HepG2 (cell line): ENCODE data around the gene MED12L. TPM values are rescaled to one million over a fixed set of nuclear protein-coding genes. Genes with fewer than 3 reads are reported as not detected.
A peak's percentile ranks its signal among the peaks of the same experiment; 100 is the strongest.

Source experiments
- ADNP ChIP-seq: sonication (generic); formaldehyde crosslinking; IDR thresholded peaks from 2 replicates; pipeline ENCODE4 v1.4.0; 2020; ENCODE audit warnings: missing genetic modification reagents
- CEBPB ChIP-seq: IDR thresholded peaks from 2 replicates; pipeline ENCODE4 v1.6.1; 2011; ENCODE audit warnings: low read depth, low read length, improper control_type of control experiment, borderline replicate concordance
- ESRRA ChIP-seq: sonication (generic); formaldehyde crosslinking; IDR thresholded peaks from 2 replicates; pipeline ENCODE4 v1.5.1; 2020; ENCODE audit warnings: mild to moderate bottlenecking, low read depth, missing genetic modification reagents
- HOXD1 ChIP-seq: sonication (generic); formaldehyde crosslinking; IDR thresholded peaks from 2 replicates; pipeline ENCODE4 v1.5.0; 2020; ENCODE audit warnings: missing genetic modification reagents
- MAFF ChIP-seq: IDR thresholded peaks from 2 replicates; pipeline ENCODE4 v1.6.1; 2011; ENCODE audit warnings: low read depth, low read length, improper control_type of control experiment
- MAZ ChIP-seq, 2 experiments: sonication (generic) in 1 of 2; formaldehyde crosslinking in 1 of 2; IDR thresholded peaks; 2 replicates each; pipeline versions ENCODE4 v1.5.0 to v1.6.1; 2012 to 2020; ENCODE audit warnings: low read depth in 2 of 2, mild to moderate bottlenecking in 2 of 2, borderline replicate concordance in 1 of 2, improper control_type of control experiment in 1 of 2, low read length in 1 of 2, missing genetic modification reagents in 1 of 2, moderate library complexity in 1 of 2
- MYC ChIP-seq: sonication (generic); formaldehyde crosslinking; IDR thresholded peaks from 2 replicates; pipeline ENCODE4 v1.9.0; 2021; ENCODE audit warnings: missing genetic modification reagents, borderline replicate concordance
- REPIN1 ChIP-seq: sonication (generic); formaldehyde crosslinking; IDR thresholded peaks from 2 replicates; pipeline ENCODE4 v1.8.0; 2022; ENCODE audit warnings: missing genetic modification reagents, low read depth, mild to moderate bottlenecking, borderline replicate concordance
- ZNF121 ChIP-seq: sonication (generic); formaldehyde crosslinking; IDR thresholded peaks from 2 replicates; pipeline ENCODE4 v1.5.0; 2020; ENCODE audit warnings: mild to moderate bottlenecking, missing genetic modification reagents
- ZNF547 ChIP-seq: sonication (generic); formaldehyde crosslinking; IDR thresholded peaks from 2 replicates; pipeline ENCODE4 v1.5.1; 2020; ENCODE audit warnings: mild to moderate bottlenecking, missing genetic modification reagents
- ZNF709 ChIP-seq: sonication (generic); formaldehyde crosslinking; IDR thresholded peaks from 2 replicates; pipeline ENCODE4 v1.5.0; 2020; ENCODE audit warnings: mild to moderate bottlenecking, missing genetic modification reagents
- polyA plus RNA-seq, 8 experiments: library from polyadenylated mRNA; depleted of rRNA in 3 of 8; stranded (reverse) in 7 of 8; unstranded in 1 of 8; fragments of >200 nt; fragmentation: Illumina TruSeq in 4 of 8; extraction: Trizol in 4 of 8; gene quantifications; 2 replicates each; pipeline versions ENCODE4 v1.2.1 to v1.2.3, GENCODE V29; 2011 to 2016; ENCODE audit warnings: low read depth in 4 of 8, missing spikeins in 1 of 8, mixed read lengths in 1 of 8; ENCODE audit not compliant: insufficient read depth in 1 of 8
- total RNA-seq, 5 experiments: library from RNA; depleted of rRNA; stranded (reverse); fragments of >200 nt; fragmentation: Illumina TruSeq; extraction: Trizol; gene quantifications; 2 replicates each; pipeline ENCODE4 v1.2.3, GENCODE V29; 2016; ENCODE audit warnings: low read depth in 1 of 5
- TF ChIP-seq, protein P1 (sequence below): sonication (generic); formaldehyde crosslinking; IDR thresholded peaks from 2 replicates; pipeline ENCODE4 v1.5.0; 2020; ENCODE audit warnings: missing genetic modification reagents
- TF ChIP-seq, protein P2 (sequence below): sonication (generic); formaldehyde crosslinking; IDR thresholded peaks from 2 replicates; pipeline ENCODE4 v1.4.0; 2020; ENCODE audit warnings: low read depth, mild to moderate bottlenecking, missing genetic modification reagents
- TF ChIP-seq, protein P3 (sequence below): sonication (generic); formaldehyde crosslinking; IDR thresholded peaks from 2 replicates; pipeline ENCODE4 v1.4.0; 2020; ENCODE audit warnings: missing genetic modification reagents; ENCODE audit errors: not compliant biosample characterization
- TF ChIP-seq, protein P4 (sequence below): sonication (generic); formaldehyde crosslinking; IDR thresholded peaks from 2 replicates; pipeline ENCODE4 v1.9.0; 2021; ENCODE audit warnings: missing genetic modification reagents, mild to moderate bottlenecking, borderline replicate concordance
- TF ChIP-seq, protein P5 (sequence below): sonication (generic); formaldehyde crosslinking; conservative IDR thresholded peaks from 2 replicates; pipeline ENCODE4 v1.4.0; 2020; ENCODE audit warnings: missing genetic modification reagents
- TF ChIP-seq, protein P6 (sequence below): IDR thresholded peaks from 2 replicates; pipeline ENCODE4 v1.6.1; 2018; ENCODE audit warnings: missing genetic modification reagents, mild to moderate bottlenecking, missing compliant biosample characterization

The MED12L gene
- total and polyA plus RNA-seq, 2 of the 13 experiments (the other 11 are each of a cell fraction or from before 2014, with no cell fraction given) = 0.07 to 0.64 TPM

DNA sequence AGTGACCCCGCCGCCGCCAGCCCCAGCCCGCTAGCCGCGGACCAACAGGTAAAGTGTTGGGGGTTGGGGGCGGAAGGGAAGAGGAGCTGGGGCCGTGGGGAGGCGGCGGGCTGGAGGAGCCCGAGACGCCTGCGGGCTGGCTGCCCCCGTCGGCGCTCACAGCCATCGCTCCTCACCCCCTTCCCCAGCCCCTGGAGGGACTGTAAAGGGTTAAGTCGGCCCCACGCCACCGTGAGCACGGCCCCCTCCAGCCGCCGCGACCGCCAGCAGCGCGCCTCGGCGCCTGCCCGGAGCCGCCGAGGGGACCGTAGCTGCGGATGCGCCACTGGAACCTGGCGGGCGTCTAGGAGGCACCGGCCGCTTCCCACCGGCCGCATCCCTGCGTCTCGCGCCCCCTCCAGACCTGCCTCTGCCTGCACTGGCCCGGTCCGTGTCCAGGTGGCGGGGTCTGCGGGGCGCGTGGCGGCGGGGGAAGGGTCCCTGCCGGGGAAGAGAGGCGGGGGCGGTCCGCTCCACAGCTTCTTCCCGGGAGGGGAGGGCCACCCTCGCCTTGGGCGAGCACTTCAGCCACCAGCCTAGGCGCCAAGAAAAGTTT, 522 bp downstream of the MED12L start (continued):
- TF ChIP-seq, protein P1, sequence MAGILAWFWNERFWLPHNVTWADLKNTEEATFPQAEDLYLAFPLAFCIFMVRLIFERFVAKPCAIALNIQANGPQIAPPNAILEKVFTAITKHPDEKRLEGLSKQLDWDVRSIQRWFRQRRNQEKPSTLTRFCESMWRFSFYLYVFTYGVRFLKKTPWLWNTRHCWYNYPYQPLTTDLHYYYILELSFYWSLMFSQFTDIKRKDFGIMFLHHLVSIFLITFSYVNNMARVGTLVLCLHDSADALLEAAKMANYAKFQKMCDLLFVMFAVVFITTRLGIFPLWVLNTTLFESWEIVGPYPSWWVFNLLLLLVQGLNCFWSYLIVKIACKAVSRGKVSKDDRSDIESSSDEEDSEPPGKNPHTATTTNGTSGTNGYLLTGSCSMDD (CRISPR knock-in tag) = no peak
- TF ChIP-seq, protein P2, sequence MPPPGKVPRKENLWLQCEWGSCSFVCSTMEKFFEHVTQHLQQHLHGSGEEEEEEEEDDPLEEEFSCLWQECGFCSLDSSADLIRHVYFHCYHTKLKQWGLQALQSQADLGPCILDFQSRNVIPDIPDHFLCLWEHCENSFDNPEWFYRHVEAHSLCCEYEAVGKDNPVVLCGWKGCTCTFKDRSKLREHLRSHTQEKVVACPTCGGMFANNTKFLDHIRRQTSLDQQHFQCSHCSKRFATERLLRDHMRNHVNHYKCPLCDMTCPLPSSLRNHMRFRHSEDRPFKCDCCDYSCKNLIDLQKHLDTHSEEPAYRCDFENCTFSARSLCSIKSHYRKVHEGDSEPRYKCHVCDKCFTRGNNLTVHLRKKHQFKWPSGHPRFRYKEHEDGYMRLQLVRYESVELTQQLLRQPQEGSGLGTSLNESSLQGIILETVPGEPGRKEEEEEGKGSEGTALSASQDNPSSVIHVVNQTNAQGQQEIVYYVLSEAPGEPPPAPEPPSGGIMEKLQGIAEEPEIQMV (CRISPR knock-in tag) = no peak
- peak; percentile 11; the same call in 1 of the 2 replicates for TF ChIP-seq MYC (CRISPR knock-in tag)
- no peak for TF ChIP-seq ZNF121 (CRISPR knock-in tag)
- no peak for TF ChIP-seq ZNF547 (CRISPR knock-in tag)
- no peak for TF ChIP-seq ZNF709 (CRISPR knock-in tag)
- TF ChIP-seq, protein P3, sequence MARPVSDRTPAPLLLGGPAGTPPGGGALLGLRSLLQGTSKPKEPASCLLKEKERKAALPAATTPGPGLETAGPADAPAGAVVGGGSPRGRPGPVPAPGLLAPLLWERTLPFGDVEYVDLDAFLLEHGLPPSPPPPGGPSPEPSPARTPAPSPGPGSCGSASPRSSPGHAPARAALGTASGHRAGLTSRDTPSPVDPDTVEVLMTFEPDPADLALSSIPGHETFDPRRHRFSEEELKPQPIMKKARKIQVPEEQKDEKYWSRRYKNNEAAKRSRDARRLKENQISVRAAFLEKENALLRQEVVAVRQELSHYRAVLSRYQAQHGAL (CRISPR knock-in tag) = no peak
- TF ChIP-seq, protein P4, sequence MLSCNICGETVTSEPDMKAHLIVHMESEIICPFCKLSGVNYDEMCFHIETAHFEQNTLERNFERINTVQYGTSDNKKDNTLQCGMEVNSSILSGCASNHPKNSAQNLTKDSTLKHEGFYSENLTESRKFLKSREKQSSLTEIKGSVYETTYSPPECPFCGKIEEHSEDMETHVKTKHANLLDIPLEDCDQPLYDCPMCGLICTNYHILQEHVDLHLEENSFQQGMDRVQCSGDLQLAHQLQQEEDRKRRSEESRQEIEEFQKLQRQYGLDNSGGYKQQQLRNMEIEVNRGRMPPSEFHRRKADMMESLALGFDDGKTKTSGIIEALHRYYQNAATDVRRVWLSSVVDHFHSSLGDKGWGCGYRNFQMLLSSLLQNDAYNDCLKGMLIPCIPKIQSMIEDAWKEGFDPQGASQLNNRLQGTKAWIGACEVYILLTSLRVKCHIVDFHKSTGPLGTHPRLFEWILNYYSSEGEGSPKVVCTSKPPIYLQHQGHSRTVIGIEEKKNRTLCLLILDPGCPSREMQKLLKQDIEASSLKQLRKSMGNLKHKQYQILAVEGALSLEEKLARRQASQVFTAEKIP (CRISPR knock-in tag) = no peak
- TF ChIP-seq ADNP = no peak
- TF ChIP-seq ESRRA (CRISPR knock-in tag) = no peak
- TF ChIP-seq, protein P5, sequence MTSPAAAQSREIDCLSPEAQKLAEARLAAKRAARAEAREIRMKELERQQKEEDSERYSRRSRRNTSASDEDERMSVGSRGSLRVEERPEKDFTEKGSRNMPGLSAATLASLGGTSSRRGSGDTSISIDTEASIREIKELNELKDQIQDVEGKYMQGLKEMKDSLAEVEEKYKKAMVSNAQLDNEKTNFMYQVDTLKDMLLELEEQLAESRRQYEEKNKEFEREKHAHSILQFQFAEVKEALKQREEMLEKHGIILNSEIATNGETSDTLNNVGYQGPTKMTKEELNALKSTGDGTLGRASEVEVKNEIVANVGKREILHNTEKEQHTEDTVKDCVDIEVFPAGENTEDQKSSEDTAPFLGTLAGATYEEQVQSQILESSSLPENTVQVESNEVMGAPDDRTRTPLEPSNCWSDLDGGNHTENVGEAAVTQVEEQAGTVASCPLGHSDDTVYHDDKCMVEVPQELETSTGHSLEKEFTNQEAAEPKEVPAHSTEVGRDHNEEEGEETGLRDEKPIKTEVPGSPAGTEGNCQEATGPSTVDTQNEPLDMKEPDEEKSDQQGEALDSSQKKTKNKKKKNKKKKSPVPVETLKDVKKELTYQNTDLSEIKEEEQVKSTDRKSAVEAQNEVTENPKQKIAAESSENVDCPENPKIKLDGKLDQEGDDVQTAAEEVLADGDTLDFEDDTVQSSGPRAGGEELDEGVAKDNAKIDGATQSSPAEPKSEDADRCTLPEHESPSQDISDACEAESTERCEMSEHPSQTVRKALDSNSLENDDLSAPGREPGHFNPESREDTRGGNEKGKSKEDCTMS = no peak
- TF ChIP-seq MAFF = no peak
- TF ChIP-seq MAZ (IDR thresholded peaks at IDR 0.05; ENCODE audit: borderline replicate concordance, low read depth, low read length) = no peak
- no peak for TF ChIP-seq MAZ (CRISPR knock-in tag; IDR thresholded peaks at IDR 0.05; ENCODE audit: low read depth)
- TF ChIP-seq, protein P6, sequence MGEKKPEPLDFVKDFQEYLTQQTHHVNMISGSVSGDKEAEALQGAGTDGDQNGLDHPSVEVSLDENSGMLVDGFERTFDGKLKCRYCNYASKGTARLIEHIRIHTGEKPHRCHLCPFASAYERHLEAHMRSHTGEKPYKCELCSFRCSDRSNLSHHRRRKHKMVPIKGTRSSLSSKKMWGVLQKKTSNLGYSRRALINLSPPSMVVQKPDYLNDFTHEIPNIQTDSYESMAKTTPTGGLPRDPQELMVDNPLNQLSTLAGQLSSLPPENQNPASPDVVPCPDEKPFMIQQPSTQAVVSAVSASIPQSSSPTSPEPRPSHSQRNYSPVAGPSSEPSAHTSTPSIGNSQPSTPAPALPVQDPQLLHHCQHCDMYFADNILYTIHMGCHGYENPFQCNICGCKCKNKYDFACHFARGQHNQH (CRISPR knock-in tag) = no peak
- 0 out of 2 replicates have a peak, but pooled peaks have one; percentile 18 for TF ChIP-seq REPIN1 (CRISPR knock-in tag)
- no peak for TF ChIP-seq CEBPB
- 0 out of 2 replicates have a peak, but pooled peaks have one; percentile 27 for TF ChIP-seq HOXD1 (CRISPR knock-in tag)
